Central memory CD4-positive, alpha-beta T cell (primary cell): ENCODE measurements around the gene VEGFA.

Experiments used
- DNase-seq: peaks from one replicate; pipeline ENCODE4 v3.0.0; 2022

The VEGFA gene

GRCh38 chr6:43739642-43740091 lies 30.3 kb upstream of the VEGFA start:
- DNase-seq: no peak

GRCh38 chr6:43740321-43740960 lies 29.6 kb upstream of the VEGFA start:
- DNase-seq: no peak

- no peak for DNase-seq
Measured at GRCh38 chr6:43740961-43741764, 28.8 kb upstream of the VEGFA start.

- no peak for DNase-seq
Measured at GRCh38 chr6:43741829-43742228, 28.2 kb upstream of the VEGFA start.

- DNase-seq: no peak
Measured at GRCh38 chr6:43742285-43742684, 27.7 kb upstream of the VEGFA start.

GRCh38 chr6:43742931-43743632 lies 26.9 kb upstream of the VEGFA start:
- DNase-seq: no peak

GRCh38 chr6:43743682-43744381 lies 26.2 kb upstream of the VEGFA start:
- DNase-seq: no peak

GRCh38 chr6:43744491-43744890 lies 25.5 kb upstream of the VEGFA start:
- DNase-seq: no peak

GRCh38 chr6:43744931-43745727 lies 24.9 kb upstream of the VEGFA start:
- DNase-seq: no peak

- DNase-seq: no peak
Measured at GRCh38 chr6:43746071-43746470, 23.9 kb upstream of the VEGFA start.

GRCh38 chr6:43746613-43747102 lies 23.4 kb upstream of the VEGFA start:
- DNase-seq: no peak

GRCh38 chr6:43747784-43748183 lies 22.2 kb upstream of the VEGFA start:
- no peak for DNase-seq

GRCh38 chr6:43748765-43749164 lies 21.2 kb upstream of the VEGFA start:
- DNase-seq: no peak

- no peak for DNase-seq
Measured at GRCh38 chr6:43749461-43749860, 20.6 kb upstream of the VEGFA start.

GRCh38 chr6:43750622-43751021 lies 19.4 kb upstream of the VEGFA start:
- DNase-seq: no peak

GRCh38 chr6:43753570-43754183 lies 16.3 kb upstream of the VEGFA start:
- DNase-seq: no peak

- no peak for DNase-seq
Measured at GRCh38 chr6:43757966-43758616, 11.9 kb upstream of the VEGFA start.

GRCh38 chr6:43758617-43759050 lies 11.4 kb upstream of the VEGFA start:
- DNase-seq: no peak

GRCh38 chr6:43759136-43759906 lies 10.7 kb upstream of the VEGFA start:
- no peak for DNase-seq

GRCh38 chr6:43759907-43760206 lies 10.2 kb upstream of the VEGFA start:
- no peak for DNase-seq
